GM10847 (cell line): ENCODE data around the gene TRERF1.

Experiments used
- POLR2A ChIP-seq: IDR thresholded peaks from 2 replicates; pipeline ENCODE4 v1.6.1; 2011; ENCODE audit not compliant: insufficient read length; ENCODE audit errors: extremely low read depth

The TRERF1 gene

GRCh38 chr6:42393339-42393738, 58.4 kb downstream of the TRERF1 start:
- TF ChIP-seq POLR2A = no peak

DNA sequence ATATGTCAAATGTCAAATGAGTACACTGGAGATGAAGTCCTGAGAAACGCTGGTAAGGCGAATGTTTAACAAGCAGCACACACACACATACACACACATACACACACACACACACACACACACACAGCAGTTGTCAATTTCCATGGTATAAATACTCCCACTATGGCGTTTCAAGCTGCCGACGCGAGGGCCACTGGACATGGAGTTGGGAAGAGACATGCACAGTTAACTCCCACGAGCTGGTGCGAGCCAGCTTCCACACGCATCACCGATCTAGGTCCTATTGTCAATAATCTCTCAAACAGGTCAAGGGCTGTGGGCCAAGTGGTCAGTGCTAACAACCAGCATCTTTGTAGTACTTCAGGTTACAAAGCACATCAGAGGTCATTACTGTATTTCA, 58.9 kb downstream of the TRERF1 start:
- no peak for TF ChIP-seq POLR2A

GRCh38 chr6:42391441-42391840, 60.3 kb downstream of the TRERF1 start:
- TF ChIP-seq POLR2A = no peak

DNA sequence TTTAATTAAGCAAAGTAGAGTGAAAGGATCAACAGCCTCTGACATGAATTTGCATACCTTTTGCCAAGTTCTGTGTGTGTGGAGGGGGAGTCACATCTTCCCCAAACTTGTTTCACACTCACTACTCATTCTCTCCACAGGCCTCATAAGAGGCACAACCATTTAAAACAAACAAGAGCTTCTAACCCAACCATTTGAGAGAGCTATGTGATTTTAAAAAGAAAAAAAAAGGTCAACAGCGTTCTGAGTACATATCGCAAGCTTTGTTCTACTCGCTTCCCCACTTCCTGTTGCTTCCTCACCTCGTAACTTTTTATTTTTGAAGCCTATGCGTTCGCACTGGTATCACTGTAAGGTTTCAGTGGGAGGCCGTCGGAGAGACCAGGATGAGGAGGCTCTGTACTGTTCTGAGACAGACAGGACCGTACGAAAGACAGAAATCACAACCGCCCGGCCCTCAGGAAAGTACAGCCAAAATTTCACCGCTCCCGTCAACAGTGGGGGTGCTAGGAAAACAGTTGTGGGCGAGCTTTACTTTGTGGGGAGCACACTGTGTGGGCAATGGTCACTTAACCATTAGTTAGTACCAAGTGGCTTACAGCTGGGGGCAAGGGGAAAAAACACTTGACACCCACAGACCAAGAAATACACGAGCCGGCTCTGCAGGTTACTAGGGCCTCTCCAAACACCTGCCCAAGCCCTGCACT, 61.3 kb downstream of the TRERF1 start:
- no peak for TF ChIP-seq POLR2A

DNA sequence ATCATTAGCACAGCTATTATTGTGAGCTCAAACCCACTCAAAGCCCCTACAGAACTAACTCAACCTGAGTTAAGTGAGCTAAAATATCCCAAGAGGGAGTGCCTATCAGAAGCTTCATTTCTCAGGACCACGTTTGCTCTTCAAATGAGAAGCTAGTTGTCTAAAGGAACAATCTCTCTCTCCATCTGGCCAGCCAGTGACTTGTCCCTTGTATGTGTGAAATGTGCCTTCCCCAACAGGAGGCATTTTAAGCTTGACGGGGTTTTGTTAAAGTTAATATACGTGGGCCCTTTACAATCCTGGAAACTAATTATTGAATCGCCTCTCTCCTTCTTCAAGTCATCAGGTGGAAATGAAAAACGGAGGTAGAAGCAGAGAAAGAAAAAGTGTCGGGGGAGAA, 62.0 kb downstream of the TRERF1 start:
- no peak for TF ChIP-seq POLR2A

DNA sequence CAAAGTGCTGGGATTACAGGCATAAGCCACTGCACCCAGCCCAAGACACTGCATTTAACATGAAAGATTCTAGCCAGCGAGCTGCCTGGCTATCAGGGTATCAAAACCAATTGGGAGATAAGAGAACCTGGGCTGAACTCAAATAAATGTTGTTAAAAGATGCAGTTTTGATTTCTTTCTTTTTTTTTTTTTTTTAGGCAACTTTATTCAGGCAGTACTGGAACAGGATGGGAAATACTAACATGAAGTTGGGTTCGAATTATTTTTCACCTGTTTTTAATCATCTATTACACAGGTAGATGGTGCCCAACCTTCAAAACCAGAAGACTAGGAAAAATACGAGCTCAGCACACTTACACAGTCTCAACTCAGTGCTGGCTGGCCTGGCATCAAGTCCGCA, 63.7 kb downstream of the TRERF1 start:
- TF ChIP-seq POLR2A = no peak

GRCh38 chr6:42387336-42387735, 64.4 kb downstream of the TRERF1 start:
- no peak for TF ChIP-seq POLR2A

- no peak for TF ChIP-seq POLR2A
These were observed 66.4 kb downstream of the TRERF1 start for GRCh38 chr6:42385339-42385738.

DNA sequence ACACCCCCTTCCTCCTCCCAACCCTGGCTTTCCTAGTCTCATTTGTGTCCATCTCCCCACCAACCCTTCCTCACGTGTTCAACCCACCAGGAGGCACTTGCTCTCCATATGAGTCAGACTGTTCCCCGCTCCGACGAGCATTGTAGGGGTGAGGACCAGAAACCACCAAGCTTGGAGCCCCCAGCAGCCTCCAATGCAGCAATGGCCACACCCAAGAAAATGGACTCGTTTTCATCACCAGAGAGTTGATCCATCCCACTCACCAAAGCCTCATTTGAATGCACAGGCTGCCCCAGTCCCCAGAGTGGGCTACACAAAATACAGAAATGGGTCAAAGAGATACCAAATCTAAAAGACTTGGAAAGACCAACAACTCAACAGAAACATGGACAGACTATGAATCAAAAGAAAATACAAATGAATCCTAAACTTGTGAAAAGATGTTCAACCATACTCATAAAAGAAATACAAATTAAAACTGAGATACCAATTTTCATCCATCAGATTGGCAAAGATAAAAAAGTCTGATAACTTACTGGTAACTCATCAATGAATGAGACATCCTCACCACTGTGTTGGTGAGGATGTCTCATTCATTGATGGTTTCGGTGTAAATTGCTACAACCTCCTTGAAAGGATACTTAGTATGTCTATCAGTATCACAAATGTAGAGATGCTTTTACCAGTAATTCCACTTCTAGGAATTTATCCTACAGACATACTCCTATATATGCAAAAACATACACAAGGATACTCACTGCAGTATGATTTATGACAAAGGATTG, 68.1 kb downstream of the TRERF1 start:
- TF ChIP-seq POLR2A = no peak

DNA sequence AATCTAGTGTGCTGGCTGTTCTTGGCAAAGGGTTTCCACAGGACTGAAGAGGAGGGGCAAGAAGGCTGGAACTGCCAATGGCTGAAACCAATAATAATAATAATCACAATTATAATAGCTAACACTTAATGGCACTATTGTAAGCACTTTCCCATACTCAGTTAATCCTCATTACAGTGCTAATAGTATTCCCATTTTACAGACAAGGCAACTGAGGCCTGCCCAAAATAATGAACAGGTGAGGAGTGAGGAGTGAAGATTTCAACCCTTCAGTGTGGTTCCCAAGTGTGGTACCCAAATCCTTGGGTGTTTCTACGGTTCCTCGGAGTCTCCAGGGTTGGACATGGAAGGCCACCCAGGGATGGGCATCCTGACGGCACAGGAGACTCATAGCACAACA, 69.9 kb downstream of the TRERF1 start:
- TF ChIP-seq POLR2A = no peak

- no peak for TF ChIP-seq POLR2A
These were observed 71.3 kb downstream of the TRERF1 start for GRCh38 chr6:42380228-42380979.

DNA sequence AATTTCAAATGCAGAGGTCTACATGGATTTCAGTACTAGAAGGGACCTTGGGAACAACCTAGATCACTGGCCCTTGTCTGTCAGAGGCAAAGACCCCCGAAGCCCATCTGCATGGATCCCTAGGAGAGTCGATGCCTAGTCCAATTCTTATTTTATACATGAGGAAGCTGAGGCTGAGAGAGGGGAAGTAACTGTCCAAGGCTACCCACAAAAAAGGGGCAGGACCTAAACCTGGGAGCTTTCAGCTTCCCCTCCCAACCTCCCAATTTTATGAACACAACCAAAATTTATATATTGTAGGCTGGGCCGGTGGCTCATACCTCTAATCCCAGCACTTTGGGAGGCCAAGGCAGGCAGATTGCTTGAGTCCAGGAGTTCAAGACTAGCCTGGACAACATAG, 73.2 kb downstream of the TRERF1 start:
- no peak for TF ChIP-seq POLR2A

DNA sequence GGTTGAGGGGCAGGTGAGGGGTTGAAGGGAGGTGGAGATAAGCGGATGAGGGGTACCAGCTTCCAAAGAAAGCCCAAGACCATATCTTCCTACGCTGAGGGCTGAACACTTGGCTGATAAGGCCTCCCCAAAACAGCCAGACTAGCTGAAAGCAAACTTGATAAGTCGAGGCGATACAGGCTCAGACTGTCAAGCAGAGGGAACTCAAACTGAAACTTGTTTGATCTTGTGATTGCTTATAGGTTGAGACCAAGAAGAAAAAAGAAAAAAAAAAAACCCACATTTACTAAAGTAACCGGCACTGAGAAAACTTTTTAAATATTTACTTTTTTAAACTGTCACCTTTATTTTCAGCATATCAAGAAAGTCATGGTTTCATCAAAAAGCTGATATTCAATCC, 73.6 kb downstream of the TRERF1 start:
- no peak for TF ChIP-seq POLR2A

DNA sequence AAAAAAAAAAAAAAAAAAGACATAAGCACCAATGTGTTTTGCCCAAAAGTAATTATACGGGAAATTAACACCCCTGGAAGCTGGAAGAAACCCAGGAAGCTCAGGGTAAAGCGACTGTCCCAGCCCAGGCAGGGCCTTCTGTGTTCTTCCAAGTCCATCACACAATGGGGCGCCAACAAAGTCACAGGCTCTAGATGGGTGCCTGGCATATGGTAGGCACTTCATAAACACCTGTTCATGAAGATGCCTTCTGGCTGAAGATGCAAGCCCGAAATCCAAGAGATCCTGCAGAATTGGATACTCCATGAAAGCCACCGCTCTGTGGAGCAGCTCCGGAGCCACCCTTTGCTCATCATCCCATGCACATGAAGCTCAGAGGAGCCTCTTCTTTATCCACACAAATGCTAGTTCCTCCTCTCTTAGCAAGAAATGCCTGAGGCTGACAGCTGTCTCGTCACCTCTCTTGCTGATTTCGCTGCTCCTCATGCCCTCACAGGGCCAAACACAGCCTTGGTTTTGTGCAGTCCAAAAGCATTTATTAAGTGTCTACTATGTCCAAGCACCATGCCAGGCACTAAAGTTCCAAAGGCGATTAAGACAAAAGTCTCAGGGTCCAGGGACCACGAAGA, 76.6 kb downstream of the TRERF1 start:
- no peak for TF ChIP-seq POLR2A

DNA sequence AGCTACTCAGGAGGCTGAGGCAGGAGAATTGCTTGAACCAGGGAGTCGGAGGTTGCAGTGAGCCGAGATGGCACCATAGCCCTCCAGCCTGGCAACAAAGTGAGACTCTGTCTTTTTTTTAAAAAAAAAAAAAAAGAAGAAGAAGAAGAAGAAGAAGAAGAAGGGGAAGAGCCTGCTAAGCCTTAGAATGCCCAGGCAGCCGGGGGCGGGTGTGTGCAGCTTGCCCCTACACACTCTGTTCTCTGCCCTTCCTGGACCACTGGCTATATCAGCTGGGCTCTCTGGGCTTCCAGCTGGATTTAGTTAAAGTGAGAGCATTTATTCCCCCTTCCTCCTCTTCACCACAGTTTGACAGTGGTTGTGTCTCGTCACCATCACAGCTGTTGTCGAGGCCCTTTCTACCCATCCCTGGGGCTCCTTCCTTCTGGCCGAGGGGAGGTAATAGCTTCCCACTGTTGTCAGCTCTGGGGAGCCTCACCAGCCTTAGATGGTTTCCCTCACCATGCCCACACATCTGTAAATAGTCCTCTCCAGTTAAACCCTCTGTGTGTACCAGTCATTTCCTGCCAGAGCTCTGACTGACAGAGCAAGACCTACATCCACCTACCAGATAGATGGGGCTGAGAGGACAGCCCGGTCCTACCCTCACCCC, 77.6 kb downstream of the TRERF1 start:
- TF ChIP-seq POLR2A = no peak
